ENCODE measurements around the gene UBL4A. TPM values are rescaled to one million over a fixed set of nuclear protein-coding genes. Genes with fewer than 3 reads are reported as not detected.

UBL4A gene
- total RNA-seq (2014; rRNA removed; shearing (Covaris generic)), result 64.8 and 84.0 TPM in 2 replicates

- DNase-seq, result peak; percentile 93
- Histone ChIP-seq H3K4me3 (ENCODE audit: insufficient read depth, low read depth, low read length) (peak within 1 kb of the TSS; percentile 66), H3K36me3 (replicated peaks; ENCODE audit: control insufficient read depth, insufficient read depth, low read length) (peaks cover 2% of the 10 kb centered on the region; the same call in 1 of the 2 replicates), H3K27me3 (ENCODE audit: control insufficient read depth, insufficient read depth, low read length) (no peaks in the 10 kb centered on the region)
Observed at GRCh38 chrX:154486396-154487207, at the start of gene UBL4A. Gene UBL4A (minus strand): TSS chrX:154486615. CDS start chrX:154486584, 31 bp downstream.

DNA sequence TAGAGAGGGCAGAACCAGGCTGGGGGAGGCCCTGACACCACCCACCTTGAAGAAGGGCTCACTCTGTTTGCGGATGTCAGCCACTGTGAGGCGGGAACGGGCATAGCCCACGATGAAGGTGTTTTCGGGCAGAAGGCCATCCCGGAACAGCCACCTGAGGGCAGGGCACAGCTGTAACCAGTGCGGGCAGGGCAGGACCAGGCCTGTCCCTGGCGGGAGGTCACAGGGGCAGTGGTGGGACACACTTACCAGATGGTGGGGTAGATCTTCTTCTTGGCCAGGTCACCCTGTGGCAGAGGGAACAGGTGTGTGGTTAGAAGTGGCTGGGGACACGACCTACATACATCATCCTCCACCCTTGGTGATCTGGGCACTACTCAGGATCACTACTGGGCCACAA, 49.5 kb upstream of the UBL4A start:
- peaks cover 9% of the 10 kb centered on the region for H3K36me3 ChIP-seq (replicated peaks; ENCODE audit: control insufficient read depth, insufficient read depth, low read length)
- no peak for DNase-seq
- no peaks in the 10 kb centered on the region for H3K27me3 ChIP-seq (ENCODE audit: control insufficient read depth, insufficient read depth, low read length)
- no peak overlapping the region for H3K4me3 ChIP-seq (ENCODE audit: insufficient read depth, low read depth, low read length)

DNA sequence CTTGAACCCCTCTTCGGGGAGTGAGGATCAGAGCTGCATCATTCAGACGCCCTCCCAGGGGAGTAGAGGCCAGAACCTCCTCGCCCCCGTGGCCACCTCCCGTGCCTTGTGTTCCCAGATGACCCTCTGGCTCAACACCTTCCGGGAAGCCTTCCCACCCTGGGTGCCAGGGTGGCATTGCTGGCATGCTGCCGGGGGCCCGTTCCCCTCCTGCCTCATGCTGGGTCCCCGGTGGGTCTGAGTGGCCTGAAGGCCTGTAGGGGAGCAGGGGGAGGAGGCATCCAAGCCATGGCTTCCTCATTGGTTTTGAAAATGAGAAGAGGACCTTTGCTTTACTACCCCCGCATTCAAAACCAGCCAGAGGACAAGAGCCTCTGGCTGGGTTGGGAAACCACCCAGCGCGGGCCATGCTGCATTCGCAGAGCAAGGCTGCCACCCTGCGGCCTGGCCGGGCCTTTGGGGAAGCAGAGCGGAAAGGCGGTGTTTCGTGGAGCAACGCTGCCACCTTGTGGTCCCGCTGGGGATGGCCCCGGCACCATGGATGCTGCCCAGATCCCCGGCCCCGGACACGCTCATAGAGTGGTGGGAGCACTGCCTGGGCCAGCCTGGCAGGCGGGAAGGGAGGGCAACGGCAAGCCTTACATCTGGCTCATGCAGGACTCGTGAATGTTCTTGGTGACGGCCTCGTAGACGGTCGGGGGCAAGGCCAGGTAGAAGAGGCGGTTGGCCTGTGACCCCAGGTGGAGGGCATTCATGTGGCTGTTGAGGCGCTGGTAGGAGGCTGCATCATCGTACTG, 48.3 kb upstream of the UBL4A start:
- H3K36me3 ChIP-seq (replicated peaks; ENCODE audit: control insufficient read depth, insufficient read depth, low read length), result peaks cover 9% of the 10 kb centered on the region
- DNase-seq, result peak; percentile 95
- no peak overlapping the region for H3K4me3 ChIP-seq (ENCODE audit: insufficient read depth, low read depth, low read length)
- no peaks in the 10 kb centered on the region for H3K27me3 ChIP-seq (ENCODE audit: control insufficient read depth, insufficient read depth, low read length)

- no peak for DNase-seq
- Histone ChIP-seq H3K4me3 (ENCODE audit: insufficient read depth, low read depth, low read length) (no peak overlapping the region), H3K27me3 (ENCODE audit: control insufficient read depth, insufficient read depth, low read length) (no peaks in the 10 kb centered on the region), H3K36me3 (replicated peaks; ENCODE audit: control insufficient read depth, insufficient read depth, low read length) (peaks cover 9% of the 10 kb centered on the region)
Observed at GRCh38 chrX:154532690-154533089, 46.3 kb upstream of the UBL4A start.

DNA sequence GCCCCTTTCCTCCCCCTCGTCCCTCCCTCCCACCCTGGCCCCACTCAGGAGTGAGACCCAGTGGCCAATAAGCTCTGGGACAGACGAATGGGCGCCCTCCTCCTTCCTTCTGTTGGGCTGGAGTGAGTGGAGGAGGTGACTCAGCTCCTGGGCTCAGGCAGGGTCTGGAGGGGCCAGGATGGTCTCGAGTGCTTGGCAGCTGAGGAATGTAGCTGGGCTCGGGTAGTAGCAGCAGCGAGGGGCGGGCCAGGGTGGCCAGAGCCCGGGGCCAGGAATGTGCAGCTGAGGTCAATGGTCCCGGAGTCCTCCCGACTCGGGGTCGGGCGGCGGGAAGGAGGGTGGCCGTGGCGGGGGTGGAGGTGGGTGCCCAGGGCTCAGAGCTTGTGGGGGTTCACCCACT, 45.2 kb upstream of the UBL4A start:
- Histone ChIP-seq H3K27me3 (ENCODE audit: control insufficient read depth, insufficient read depth, low read length) (no peaks in the 10 kb centered on the region), H3K36me3 (replicated peaks; ENCODE audit: control insufficient read depth, insufficient read depth, low read length) (peaks cover 9% of the 10 kb centered on the region), H3K4me3 (ENCODE audit: insufficient read depth, low read depth, low read length) (no peak overlapping the region)
- no peak for DNase-seq

DNA sequence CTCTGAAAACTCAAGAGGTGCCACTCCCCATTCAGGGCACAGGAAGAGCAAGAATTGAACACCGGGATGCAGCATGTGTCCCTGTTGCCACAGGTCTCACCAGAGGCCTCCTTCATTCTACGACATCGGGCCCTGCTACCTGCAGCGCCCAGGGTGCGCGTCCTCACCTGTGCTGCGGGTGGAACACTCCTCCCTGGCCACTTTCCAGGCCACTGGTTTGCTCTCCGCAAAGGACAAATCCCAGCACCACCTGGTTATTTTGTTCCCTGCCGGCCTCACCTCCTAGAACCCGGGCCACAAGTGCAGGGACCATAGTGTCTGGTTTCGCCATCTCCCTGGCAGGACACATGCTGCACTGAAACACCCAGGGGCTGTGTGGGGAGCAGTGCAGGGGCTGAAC, 43.9 kb upstream of the UBL4A start:
- H3K4me3 ChIP-seq (ENCODE audit: insufficient read depth, low read depth, low read length), result no peak overlapping the region
- peaks cover 9% of the 10 kb centered on the region for H3K36me3 ChIP-seq (replicated peaks; ENCODE audit: control insufficient read depth, insufficient read depth, low read length)
- H3K27me3 ChIP-seq (ENCODE audit: control insufficient read depth, insufficient read depth, low read length), result no peaks in the 10 kb centered on the region
- no peak for DNase-seq

GRCh38 chrX:154529206-154529612, 42.8 kb upstream of the UBL4A start:
- DNase-seq, result no peak
- H3K4me3 ChIP-seq (ENCODE audit: insufficient read depth, low read depth, low read length), result no peak overlapping the region
- no peaks in the 10 kb centered on the region for H3K27me3 ChIP-seq (ENCODE audit: control insufficient read depth, insufficient read depth, low read length)
- H3K36me3 ChIP-seq (replicated peaks; ENCODE audit: control insufficient read depth, insufficient read depth, low read length), result peaks cover 8% of the 10 kb centered on the region

DNA sequence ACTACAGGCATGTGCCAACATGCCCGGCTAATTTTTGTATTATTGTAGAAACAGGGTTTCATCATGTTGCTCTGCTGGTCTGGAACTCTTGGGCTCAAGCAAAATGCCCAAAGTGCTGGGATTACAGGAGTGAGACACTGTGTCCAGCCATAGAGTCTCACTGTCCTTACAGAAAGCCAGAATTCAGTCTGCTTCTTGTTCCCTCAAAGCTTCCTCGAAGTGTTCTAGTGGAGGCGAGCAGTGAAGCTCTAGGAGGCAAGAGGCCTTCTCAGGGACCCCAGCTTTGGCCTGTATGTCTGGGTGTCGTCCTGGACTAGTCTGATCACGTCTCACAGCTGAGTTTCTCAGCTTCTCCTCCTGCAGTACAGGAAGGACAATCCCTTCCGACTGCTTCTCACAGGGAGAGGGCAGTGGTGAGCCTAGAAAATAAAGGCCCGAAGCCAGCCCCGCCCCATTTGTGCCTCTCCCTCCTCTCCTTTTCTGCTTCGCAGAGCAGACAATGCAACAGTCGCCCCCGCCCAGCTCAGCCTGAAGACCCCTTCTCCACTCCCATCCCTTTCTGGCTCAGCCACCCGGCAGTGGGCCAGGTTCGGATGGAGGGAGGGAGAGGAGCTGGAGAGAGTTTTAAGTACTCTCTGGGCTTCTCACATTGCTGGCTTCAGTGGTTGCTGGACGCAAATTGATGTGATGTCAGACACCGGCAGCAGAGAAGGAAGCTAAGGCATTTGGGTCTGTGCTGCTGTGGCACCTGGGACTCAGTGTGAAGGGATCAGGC, 40.7 kb upstream of the UBL4A start:
- Histone ChIP-seq H3K27me3 (ENCODE audit: control insufficient read depth, insufficient read depth, low read length) (no peaks in the 10 kb centered on the region), H3K36me3 (replicated peaks; ENCODE audit: control insufficient read depth, insufficient read depth, low read length) (no peaks in the 10 kb centered on the region), H3K4me3 (ENCODE audit: insufficient read depth, low read depth, low read length) (peak overlapping the region; percentile 27)
- DNase-seq, result peak; percentile 82

- Histone ChIP-seq H3K27me3 (ENCODE audit: control insufficient read depth, insufficient read depth, low read length) (no peaks in the 10 kb centered on the region), H3K36me3 (replicated peaks; ENCODE audit: control insufficient read depth, insufficient read depth, low read length) (no peaks in the 10 kb centered on the region)
- no peak for DNase-seq
Observed at GRCh38 chrX:154525606-154526490, 39.4 kb upstream of the UBL4A start.

DNA sequence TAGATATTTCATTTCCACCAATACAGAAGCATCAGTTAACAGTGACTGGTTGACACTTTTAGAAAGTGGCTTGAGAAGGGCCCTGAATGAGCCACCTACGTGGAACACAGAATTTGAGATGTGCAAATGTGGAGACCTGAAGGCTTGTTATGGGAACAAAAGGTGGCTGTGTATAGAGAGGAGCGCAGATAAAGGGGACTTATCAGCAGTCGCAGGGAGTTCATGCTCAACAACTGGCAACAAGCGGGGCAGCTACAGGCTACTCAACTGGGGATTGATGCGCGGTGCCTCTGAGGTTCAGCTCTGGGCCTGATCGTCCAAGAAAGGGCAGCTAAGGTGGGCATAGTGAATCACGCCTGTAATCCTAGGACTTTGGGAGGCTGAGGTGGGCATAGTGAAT, 33.0 kb upstream of the UBL4A start:
- no peaks in the 10 kb centered on the region for H3K27me3 ChIP-seq (ENCODE audit: control insufficient read depth, insufficient read depth, low read length)
- no peak overlapping the region for H3K4me3 ChIP-seq (ENCODE audit: insufficient read depth, low read depth, low read length)
- no peak for DNase-seq
- H3K36me3 ChIP-seq (replicated peaks; ENCODE audit: control insufficient read depth, insufficient read depth, low read length), result no peaks in the 10 kb centered on the region

More at GRCh38 chrX:154525606-154526490, 39.4 kb upstream of the UBL4A start:
- H3K4me3 ChIP-seq (ENCODE audit: insufficient read depth, low read depth, low read length), result no peak overlapping the region

DNA sequence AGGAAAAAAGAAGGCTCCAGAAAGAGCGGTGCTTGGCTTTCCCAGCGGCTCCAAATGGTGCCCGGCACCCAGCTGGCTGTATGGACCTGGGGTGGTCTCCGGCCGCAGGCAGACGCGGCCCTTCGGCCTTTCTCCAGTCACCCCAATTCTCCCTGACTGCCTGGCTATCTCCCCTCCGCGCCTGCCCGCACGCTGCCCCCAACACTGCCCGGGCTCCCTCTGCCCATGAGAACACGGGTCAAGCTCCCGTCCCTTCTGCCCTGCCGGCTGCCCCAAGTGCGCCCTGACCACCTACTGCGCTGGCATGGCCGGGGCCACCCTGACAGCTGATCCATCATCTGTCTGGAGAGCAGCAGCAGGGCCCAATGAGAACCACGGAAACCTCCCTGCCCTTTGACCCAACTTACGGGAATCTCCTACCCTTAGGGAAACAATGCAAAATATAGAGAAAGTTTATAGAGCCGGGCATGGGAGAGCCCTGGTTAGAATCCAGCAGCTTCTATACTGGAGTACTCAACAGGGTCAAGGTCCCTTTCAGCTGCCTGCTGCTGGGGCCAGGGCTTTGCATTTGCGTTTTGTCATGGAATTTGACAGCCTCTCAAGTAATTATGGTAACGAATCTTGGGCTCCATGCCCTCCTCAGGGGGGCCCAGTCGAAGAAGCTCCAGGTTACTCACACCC, 30.8 kb upstream of the UBL4A start:
- Histone ChIP-seq H3K4me3 (ENCODE audit: insufficient read depth, low read depth, low read length) (peak overlapping the region; percentile 59), H3K27me3 (ENCODE audit: control insufficient read depth, insufficient read depth, low read length) (no peaks in the 10 kb centered on the region), H3K36me3 (replicated peaks; ENCODE audit: control insufficient read depth, insufficient read depth, low read length) (no peaks in the 10 kb centered on the region)
- peak; percentile 57 for DNase-seq

- no peaks in the 10 kb centered on the region for H3K36me3 ChIP-seq (replicated peaks; ENCODE audit: control insufficient read depth, insufficient read depth, low read length)
- H3K4me3 ChIP-seq (ENCODE audit: insufficient read depth, low read depth, low read length), result peak overlapping the region; percentile 59
- DNase-seq, result peak; percentile 52
- no peaks in the 10 kb centered on the region for H3K27me3 ChIP-seq (ENCODE audit: control insufficient read depth, insufficient read depth, low read length)
Observed at GRCh38 chrX:154516656-154517100, 30.3 kb upstream of the UBL4A start.

DNA sequence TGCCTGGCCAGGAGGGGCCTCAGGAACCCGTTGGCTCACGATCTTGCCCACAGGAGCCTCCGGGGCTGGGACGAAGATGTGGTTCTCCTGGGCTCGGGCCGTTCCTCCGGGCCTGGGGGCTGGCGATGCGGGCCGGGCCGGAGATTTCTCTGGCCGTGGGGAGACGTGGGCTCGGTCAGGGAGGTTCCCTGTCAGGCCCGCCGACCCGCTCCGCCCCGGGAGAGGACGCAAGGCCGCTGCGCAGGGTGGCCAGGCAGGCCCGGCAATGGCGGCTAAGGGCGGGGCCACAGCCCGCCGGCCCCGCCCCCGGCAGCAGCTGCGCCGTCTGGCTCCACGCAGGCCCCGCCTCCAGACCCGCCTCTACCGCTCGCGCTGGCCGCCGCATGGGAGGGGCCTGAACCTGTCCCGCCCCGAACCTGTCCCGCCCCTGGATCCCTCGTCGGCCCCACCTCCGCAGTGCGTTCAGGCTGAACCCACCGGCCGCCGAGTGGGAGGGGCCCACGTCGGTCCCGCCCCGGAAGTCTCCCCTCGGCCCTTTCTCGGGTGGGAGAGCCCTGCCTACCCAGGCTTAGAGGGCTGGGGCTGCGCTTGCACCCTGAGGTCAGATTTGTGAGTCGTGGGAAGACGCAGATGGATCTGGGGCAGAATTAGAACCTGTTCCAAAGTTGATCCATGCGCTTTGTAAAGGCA, 29.7 kb upstream of the UBL4A start, which contains the start of gene FAM3A:
Gene FAM3A, minus strand, starts transcription at position 267 of the 690 bp plus-strand sequence. CDS start 460 bp downstream, outside the sequence.
- Histone ChIP-seq H3K27me3 (ENCODE audit: control insufficient read depth, insufficient read depth, low read length) (no peaks in the 10 kb centered on the region), H3K4me3 (ENCODE audit: insufficient read depth, low read depth, low read length) (peak within 1 kb of the TSS; percentile 66), H3K36me3 (replicated peaks; ENCODE audit: control insufficient read depth, insufficient read depth, low read length) (no peaks in the 10 kb centered on the region)
- peak; percentile 95 for DNase-seq

All from H7 (cell line).